ENCODE measurements around the gene KRT15.
"Not testable (repeated sequence)": the region's sequence is repeated elsewhere in the genome, so short reads cannot be mapped to it uniquely, and the experiment has no call there.

KRT15 gene

GRCh38 chr17:41542786-41543185 is 24.1 kb upstream of the KRT15 start:
- not testable (repeated sequence) for DNase-seq

- DNase-seq: no peak
These were observed 23.7 kb upstream of the KRT15 start for GRCh38 chr17:41542357-41542756.

- DNase-seq: no peak
These were observed 22.4 kb upstream of the KRT15 start for GRCh38 chr17:41540921-41541625.

- DNase-seq: no peak
These were observed 21.4 kb upstream of the KRT15 start for GRCh38 chr17:41539979-41540701.

GRCh38 chr17:41539071-41539492 is 20.4 kb upstream of the KRT15 start:
- DNase-seq: no peak

GRCh38 chr17:41538565-41538991 is 19.9 kb upstream of the KRT15 start:
- DNase-seq: no peak

- no peak for DNase-seq
These were observed 19.3 kb upstream of the KRT15 start for GRCh38 chr17:41537990-41538389.

- DNase-seq: no peak
These were observed 18.9 kb upstream of the KRT15 start for GRCh38 chr17:41537614-41537954.

- no peak for DNase-seq
These were observed 18.3 kb upstream of the KRT15 start for GRCh38 chr17:41536741-41537613.

GRCh38 chr17:41535764-41536481 is 17.2 kb upstream of the KRT15 start:
- no peak for DNase-seq

GRCh38 chr17:41534899-41535546 is 16.3 kb upstream of the KRT15 start:
- no peak for DNase-seq

GRCh38 chr17:41533613-41534012 is 14.9 kb upstream of the KRT15 start:
- no peak for DNase-seq

GRCh38 chr17:41532947-41533570 is 14.4 kb upstream of the KRT15 start:
- DNase-seq: no peak

GRCh38 chr17:41531993-41532392 is 13.3 kb upstream of the KRT15 start:
- DNase-seq: no peak

GRCh38 chr17:41530062-41531048 is 11.7 kb upstream of the KRT15 start:
- DNase-seq: no peak

- DNase-seq: no peak
These were observed 10.8 kb upstream of the KRT15 start for GRCh38 chr17:41529491-41529915.

- no peak for DNase-seq
These were observed 10.3 kb upstream of the KRT15 start for GRCh38 chr17:41528959-41529353.

- no peak for DNase-seq
These were observed 8.7 kb upstream of the KRT15 start for GRCh38 chr17:41527063-41528023.

- no peak for DNase-seq
These were observed 5.6 kb upstream of the KRT15 start for GRCh38 chr17:41524261-41524660.
